GM23248 (cell line): ENCODE results near the gene TIPIN. TPM values are rescaled to one million over a fixed set of nuclear protein-coding genes. Genes with fewer than 3 reads are reported as not detected.

Experiments
- DNase-seq: peaks from one replicate; pipeline ENCODE4 v3.0.0-alpha.2; 2015
- H2AFZ ChIP-seq: fragments of 200-600 bp; sonication (generic); 2 replicates; pipeline ENCODE4 v1.6.1; 2016; ENCODE audit warnings: antibody characterized with exemption
- H3F3A ChIP-seq: fragments of 200-600 bp; sonication (generic); 2 replicates; pipeline ENCODE4 v1.6.1; 2016; ENCODE audit warnings: mild to moderate bottlenecking, antibody characterized with exemption, mixed run types; ENCODE audit not compliant: insufficient read depth
- H3K27ac ChIP-seq: fragments of 200-600 bp; sonication (generic); 2 replicates; pipeline ENCODE4 v1.5.1; 2016; ENCODE audit warnings: mild to moderate bottlenecking
- H3K27me3 ChIP-seq: fragments of 200-600 bp; sonication (generic); replicated peaks from 2 replicates; pipeline ENCODE4 v1.6.1; 2016; ENCODE audit warnings: mild to moderate bottlenecking; ENCODE audit not compliant: insufficient read depth
- H3K36me3 ChIP-seq: fragments of 200-600 bp; sonication (generic); 2 replicates; pipeline ENCODE4 v1.6.1; 2016; ENCODE audit warnings: low read depth, mild to moderate bottlenecking
- H3K4me1 ChIP-seq: fragments of 200-600 bp; sonication (generic); 2 replicates; pipeline ENCODE4 v1.6.1; 2016; ENCODE audit warnings: mild to moderate bottlenecking; ENCODE audit not compliant: insufficient read depth
- H3K4me2 ChIP-seq: fragments of 200-600 bp; sonication (generic); one replicate; pipeline ENCODE4 v1.6.1; 2016; ENCODE audit warnings: mild to moderate bottlenecking; ENCODE audit not compliant: unreplicated experiment
- H3K4me3 ChIP-seq: fragments of 200-600 bp; sonication (generic); 2 replicates; pipeline ENCODE4 v1.5.1; 2016; ENCODE audit warnings: mild to moderate bottlenecking
- H3K79me2 ChIP-seq: fragments of 200-600 bp; sonication (generic); 2 replicates; pipeline ENCODE4 v1.6.1; 2016; ENCODE audit warnings: mild to moderate bottlenecking; ENCODE audit not compliant: insufficient read depth
- H3K9ac ChIP-seq: fragments of 200-600 bp; sonication (generic); 2 replicates; pipeline ENCODE4 v1.6.1; 2016; ENCODE audit warnings: mild to moderate bottlenecking
- H3K9me2 ChIP-seq: fragments of 200-600 bp; sonication (generic); 2 replicates; pipeline ENCODE4 v1.6.1; 2016; ENCODE audit warnings: mixed run types, mild to moderate bottlenecking, moderate library complexity; ENCODE audit not compliant: insufficient read depth
- H3K9me3 ChIP-seq: fragments of 200-600 bp; sonication (generic); one replicate; pipeline ENCODE4 v1.6.1; 2017; ENCODE audit warnings: low read depth
- H4K20me1 ChIP-seq: fragments of 200-600 bp; sonication (generic); 2 replicates; pipeline ENCODE4 v1.6.0; 2016; ENCODE audit not compliant: insufficient read depth
- EZH2 ChIP-seq: fragments of 200-600 bp; sonication (generic); IDR thresholded peaks from 2 replicates; pipeline ENCODE4 v1.6.1; 2018; ENCODE audit warnings: antibody characterized with exemption, mild to moderate bottlenecking; ENCODE audit not compliant: insufficient read depth, poor library complexity, severe bottlenecking
- EZH2phosphoT487 ChIP-seq: fragments of 200-600 bp; sonication (generic); IDR thresholded peaks from 2 replicates; pipeline ENCODE4 v1.6.1; 2018; ENCODE audit warnings: antibody characterized with exemption, moderate library complexity, mild to moderate bottlenecking, low read depth; ENCODE audit not compliant: insufficient read depth
- WGBS, 2 experiments: methylation state at CpG; one replicate each; pipeline ENCODE4 v1.1.6; 2015 to 2017; ENCODE audit warnings: low lambda C conversion rate in 2 of 2, low coverage in 1 of 2; ENCODE audit errors: missing lambda C conversion rate in 2 of 2; 5-methylcytosine and 5-hydroxymethylcytosine counted together
- in situ Hi-C: fragments of 300-500 bp; cut with MboI; formaldehyde crosslinking; loops from 2 replicates; pipeline ENCODE4 v1.15.0; 2020
- polyA plus RNA-seq: library from polyadenylated mRNA; unstranded; fragments of >200 nt; fragmentation: Nextera tagmentation; extraction: Ambion mirVana; gene quantifications from 2 replicates; pipeline ENCODE4 v1.2.1, GENCODE V29; 2016
- total RNA-seq: library from RNA; depleted of rRNA; stranded (reverse); fragments of >200 nt; shearing (Covaris generic); gene quantifications from 2 replicates; pipeline ENCODE4 v1.2.3, GENCODE V29; 2014; rRNA removed

Gene TIPIN
- 4.6 and 7.1 TPM in 2 replicates for total RNA-seq
- 9.6 and 10.2 TPM in 2 replicates for polyA plus RNA-seq

GRCh38 chr15:66356359-66357236 is at the start of gene TIPIN:
TIPIN (minus strand) TSS chr15:66356685; CDS start chr15:66352947, 3,738 bp downstream.
- Histone ChIP-seq H3K4me3 (peak within 1 kb of the TSS; percentile 78), H3K9ac (peak within 1 kb of the TSS; percentile 89), H4K20me1 (no peaks in the 10 kb centered on the region), H3K4me1 (peaks cover 7% of the 10 kb centered on the region; the same call in 1 of the 2 replicates), H3K27me3 (no peaks in the 10 kb centered on the region), H3K4me2 (peak within 1 kb of the TSS; percentile 93), H3F3A (no peaks in the 10 kb centered on the region), H3K9me2 (no peaks in the 10 kb centered on the region), H3K36me3 (no peaks in the 10 kb centered on the region), H3K27ac (peak within 1 kb of the TSS; percentile 20), H3K79me2 (no peaks in the 10 kb centered on the region), H3K9me3 (no peaks in the 10 kb centered on the region), H2AFZ (peak within 1 kb of the TSS; percentile 99)
- 1% methylated on average over 51 of the region's 51 CpGs for WGBS, 2 experiments
- TF ChIP-seq EZH2phosphoT487: no peak
- TF ChIP-seq EZH2: no peak
- peak; percentile 98 for DNase-seq
- in situ Hi-C loops: no loop called here

GRCh38 chr15:66405615-66406014 is 49.1 kb upstream of the TIPIN start:
- H3F3A ChIP-seq: peaks cover 24% of the 10 kb centered on the region
- peaks cover 100% of the 10 kb centered on the region for H3K79me2 ChIP-seq
- H3K27ac ChIP-seq: no peak overlapping the region
- 58 to 59% methylated on average over 3 of the region's 3 CpGs for WGBS, 2 experiments
- H3K4me2 ChIP-seq: no peak overlapping the region
- no peak for TF ChIP-seq EZH2
- TF ChIP-seq EZH2phosphoT487: no peak
- no peak overlapping the region for H2AFZ ChIP-seq
- no peak for DNase-seq
- H3K9me2 ChIP-seq: no peaks in the 10 kb centered on the region
- H3K9me3 ChIP-seq: no peaks in the 10 kb centered on the region
- H3K36me3 ChIP-seq: no peaks in the 10 kb centered on the region
- H3K4me3 ChIP-seq: no peak overlapping the region
- H3K27me3 ChIP-seq: no peaks in the 10 kb centered on the region
- H3K9ac ChIP-seq: no peak overlapping the region
- peaks cover 36% of the 10 kb centered on the region for H4K20me1 ChIP-seq
- peaks cover 25% of the 10 kb centered on the region for H3K4me1 ChIP-seq
- in situ Hi-C loops: no loop called here

- Histone ChIP-seq H3K4me2 (no peak overlapping the region), H3K27me3 (no peaks in the 10 kb centered on the region), H3K9ac (no peak overlapping the region), H3K4me1 (peaks cover 31% of the 10 kb centered on the region), H3K9me3 (no peaks in the 10 kb centered on the region), H3K36me3 (no peaks in the 10 kb centered on the region), H3K9me2 (no peaks in the 10 kb centered on the region), H3K4me3 (no peak overlapping the region), H2AFZ (no peak overlapping the region), H4K20me1 (peaks cover 36% of the 10 kb centered on the region), H3K27ac (no peak overlapping the region), H3F3A (peaks cover 31% of the 10 kb centered on the region), H3K79me2 (peaks cover 100% of the 10 kb centered on the region)
- 94 to 100% methylated on average over 2 of the region's 2 CpGs for WGBS, 2 experiments
- in situ Hi-C loops: no loop called here
- DNase-seq: no peak
- TF ChIP-seq EZH2 (no peak), EZH2phosphoT487 (no peak)
Measured at GRCh38 chr15:66405007-66405406, 48.5 kb upstream of the TIPIN start.

- H3K79me2 ChIP-seq: peaks cover 99% of the 10 kb centered on the region
- no peaks in the 10 kb centered on the region for H3K9me3 ChIP-seq
- no peak overlapping the region for H3K4me3 ChIP-seq
- H3K36me3 ChIP-seq: no peaks in the 10 kb centered on the region
- no peaks in the 10 kb centered on the region for H3K9me2 ChIP-seq
- DNase-seq: no peak
- peaks cover 32% of the 10 kb centered on the region for H3F3A ChIP-seq
- no peak overlapping the region for H2AFZ ChIP-seq
- no peak overlapping the region for H3K4me2 ChIP-seq
- H3K4me1 ChIP-seq: peaks cover 32% of the 10 kb centered on the region
- no peaks in the 10 kb centered on the region for H3K27me3 ChIP-seq
- in situ Hi-C loops: no loop called here
- 91 to 93% methylated on average over 7 of the region's 7 CpGs for WGBS, 2 experiments
- H3K9ac ChIP-seq: no peak overlapping the region
- no peak overlapping the region for H3K27ac ChIP-seq
- peaks cover 35% of the 10 kb centered on the region for H4K20me1 ChIP-seq
- TF ChIP-seq EZH2phosphoT487 (no peak), EZH2 (no peak)
Measured at GRCh38 chr15:66404532-66404931, 48.0 kb upstream of the TIPIN start.
